D341Med (cell line): ENCODE results near the gene SRP9.
"Not testable (repeated sequence)": the region's sequence is repeated elsewhere in the genome, so short reads cannot be mapped to it uniquely, and the experiment has no call there.

ENCODE experiments used
- DNase-seq: peaks from one replicate; pipeline ENCODE4 v3.0.0; 2012; ENCODE audit warnings: low spot score

Gene SRP9

GRCh38 chr1:225774281-225775147 is 3.1 kb upstream of the SRP9 start:
- DNase-seq: no peak

- no peak for DNase-seq
Measured at GRCh38 chr1:225776294-225776693, 1.3 kb upstream of the SRP9 start.

GRCh38 chr1:225777058-225777582 is 506 bp upstream of the SRP9 start:
- DNase-seq: no peak

- DNase-seq: no peak
Measured at GRCh38 chr1:225778337-225778669, 677 bp downstream of the SRP9 start.

GRCh38 chr1:225779165-225779564 is 1.5 kb downstream of the SRP9 start:
- DNase-seq: not testable (repeated sequence)

- no peak for DNase-seq
Measured at GRCh38 chr1:225780134-225780533, 2.5 kb downstream of the SRP9 start.

- DNase-seq: no peak
Measured at GRCh38 chr1:225780630-225781029, 3.0 kb downstream of the SRP9 start.

GRCh38 chr1:225789142-225789541 is 11.5 kb downstream of the SRP9 start:
- DNase-seq: not testable (repeated sequence)

- DNase-seq: no peak
Measured at GRCh38 chr1:225794954-225795353, 17.3 kb downstream of the SRP9 start.

- not testable (repeated sequence) for DNase-seq
Measured at GRCh38 chr1:225796097-225796496, 18.5 kb downstream of the SRP9 start.

- DNase-seq: not testable (repeated sequence)
Measured at GRCh38 chr1:225801146-225801545, 23.5 kb downstream of the SRP9 start.

- DNase-seq: no peak
Measured at GRCh38 chr1:225806249-225806648, 28.6 kb downstream of the SRP9 start.

GRCh38 chr1:225806736-225807135 is 29.1 kb downstream of the SRP9 start:
- not testable (repeated sequence) for DNase-seq

GRCh38 chr1:225808136-225808535 is 30.5 kb downstream of the SRP9 start:
- no peak for DNase-seq

GRCh38 chr1:225809842-225810578 is 32.4 kb downstream of the SRP9 start, which contains the start of gene EPHX1:
Gene EPHX1 (plus strand): TSS chr1:225810124. CDS start chr1:225828730, 18,606 bp downstream.
- DNase-seq: peak; percentile 96

- peak; percentile 76 for DNase-seq
Measured at GRCh38 chr1:225810579-225811538, 33.2 kb downstream of the SRP9 start.

- DNase-seq: no peak
Measured at GRCh38 chr1:225811622-225812487, 34.2 kb downstream of the SRP9 start.

GRCh38 chr1:225812488-225813213 is 35.0 kb downstream of the SRP9 start:
- DNase-seq: no peak

- DNase-seq: no peak
Measured at GRCh38 chr1:225813214-225813964, 35.8 kb downstream of the SRP9 start.
